HepG2 (cell line): ENCODE measurements around the gene TMEM176A. TPM values are rescaled to one million over a fixed set of nuclear protein-coding genes. Genes with fewer than 3 reads are reported as not detected.
"Not testable (repeated sequence)": the region's sequence is repeated elsewhere in the genome, so short reads cannot be mapped to it uniquely, and the experiment has no call there.

Experiments used
- FOXA1 ChIP-seq, 2 experiments: fragments of 450-650 bp in 1 of 2; sonication (generic) in 1 of 2; formaldehyde crosslinking in 1 of 2; IDR thresholded peaks; 2 replicates each; pipeline versions ENCODE4 v1.4.0 to v1.6.1; 2016 to 2020; ENCODE audit warnings: missing genetic modification reagents in 1 of 2
- FOXA3 ChIP-seq: IDR thresholded peaks from 2 replicates; pipeline ENCODE4 v1.6.1; 2016; ENCODE audit warnings: missing genetic modification reagents, missing compliant biosample characterization
- FOXO1 ChIP-seq: sonication (generic); formaldehyde crosslinking; IDR thresholded peaks from 2 replicates; pipeline ENCODE4 v1.4.0; 2020; ENCODE audit warnings: missing genetic modification reagents
- FOXP4 ChIP-seq: sonication (generic); formaldehyde crosslinking; IDR thresholded peaks from 2 replicates; pipeline ENCODE4 v1.4.0; 2020; ENCODE audit warnings: missing genetic modification reagents
- GABPA ChIP-seq, 2 experiments: IDR thresholded peaks; 2 replicates each; pipeline ENCODE4 v1.6.1; 2011 to 2016; ENCODE audit warnings: low read depth in 2 of 2, low read length in 1 of 2, missing biosample characterization in 1 of 2, missing genetic modification characterization in 1 of 2
- HMG20A ChIP-seq: IDR thresholded peaks from 2 replicates; pipeline ENCODE4 v1.6.1; 2016; ENCODE audit warnings: borderline replicate concordance
- ISL2 ChIP-seq: sonication (generic); formaldehyde crosslinking; IDR thresholded peaks from 2 replicates; pipeline ENCODE4 v1.5.0; 2020; ENCODE audit warnings: missing genetic modification reagents
- KDM2A ChIP-seq: sonication (generic); formaldehyde crosslinking; IDR thresholded peaks from 2 replicates; pipeline ENCODE4 v1.4.0; 2020; ENCODE audit warnings: low read depth, missing genetic modification reagents, borderline replicate concordance
- KDM3A ChIP-seq: IDR thresholded peaks from 2 replicates; pipeline ENCODE4 v1.6.1; 2018; ENCODE audit warnings: low read depth, missing compliant biosample characterization
- LBX2 ChIP-seq: sonication (generic); formaldehyde crosslinking; IDR thresholded peaks from 2 replicates; pipeline ENCODE4 v1.5.0; 2020; ENCODE audit warnings: missing genetic modification reagents, mild to moderate bottlenecking, borderline replicate concordance
- MAZ ChIP-seq, 2 experiments: sonication (generic) in 1 of 2; formaldehyde crosslinking in 1 of 2; IDR thresholded peaks; 2 replicates each; pipeline versions ENCODE4 v1.5.0 to v1.6.1; 2012 to 2020; ENCODE audit warnings: low read depth in 2 of 2, mild to moderate bottlenecking in 2 of 2, borderline replicate concordance in 1 of 2, improper control_type of control experiment in 1 of 2, low read length in 1 of 2, missing genetic modification reagents in 1 of 2, moderate library complexity in 1 of 2
- PPARG ChIP-seq: conservative IDR thresholded peaks from 2 replicates; pipeline ENCODE4 v1.6.1; 2016; ENCODE audit warnings: missing biosample characterization, missing genetic modification reagents
- RXRA ChIP-seq: sonication (generic); formaldehyde crosslinking; IDR thresholded peaks from 2 replicates; pipeline ENCODE4 v1.5.1; 2020; ENCODE audit warnings: missing genetic modification reagents
- SMAD1 ChIP-seq: sonication (generic); formaldehyde crosslinking; IDR thresholded peaks from 2 replicates; pipeline ENCODE4 v1.4.0; 2020; ENCODE audit warnings: missing genetic modification reagents, low read depth, mild to moderate bottlenecking, borderline replicate concordance
- SPEN ChIP-seq: sonication (generic); formaldehyde crosslinking; IDR thresholded peaks from 2 replicates; pipeline ENCODE4 v1.5.1; 2020; ENCODE audit warnings: low read depth, mild to moderate bottlenecking, missing genetic modification reagents
- TARDBP ChIP-seq: sonication (generic); formaldehyde crosslinking; IDR thresholded peaks from 2 replicates; pipeline ENCODE4 v1.8.0; 2022; ENCODE audit warnings: mild to moderate bottlenecking, missing genetic modification reagents
- ZBTB38 ChIP-seq: sonication (generic); formaldehyde crosslinking; IDR thresholded peaks from 2 replicates; pipeline ENCODE4 v1.5.1; 2020; ENCODE audit warnings: mild to moderate bottlenecking, missing genetic modification reagents
- ZHX1 ChIP-seq: sonication (generic); formaldehyde crosslinking; IDR thresholded peaks from 2 replicates; pipeline ENCODE4 v1.8.1; 2022; ENCODE audit warnings: low read depth, mild to moderate bottlenecking, missing genetic modification reagents
- ZNF264 ChIP-seq: sonication (generic); formaldehyde crosslinking; IDR thresholded peaks from 2 replicates; pipeline ENCODE4 v1.4.0; 2020; ENCODE audit warnings: missing genetic modification reagents
- ZNF274 ChIP-seq: sonication (generic); formaldehyde crosslinking; IDR thresholded peaks from 2 replicates; pipeline ENCODE4 v1.5.1; 2020; ENCODE audit warnings: mild to moderate bottlenecking, missing genetic modification reagents
- ZNF792 ChIP-seq: IDR thresholded peaks from 2 replicates; pipeline ENCODE4 v1.6.1; 2016
- polyA plus RNA-seq, 8 experiments: library from polyadenylated mRNA; depleted of rRNA in 3 of 8; stranded (reverse) in 7 of 8; unstranded in 1 of 8; fragments of >200 nt; fragmentation: Illumina TruSeq in 4 of 8; extraction: Trizol in 4 of 8; gene quantifications; 2 replicates each; pipeline versions ENCODE4 v1.2.1 to v1.2.3, GENCODE V29; 2011 to 2016; ENCODE audit warnings: low read depth in 4 of 8, missing spikeins in 1 of 8, mixed read lengths in 1 of 8; ENCODE audit not compliant: insufficient read depth in 1 of 8
- total RNA-seq, 5 experiments: library from RNA; depleted of rRNA; stranded (reverse); fragments of >200 nt; fragmentation: Illumina TruSeq; extraction: Trizol; gene quantifications; 2 replicates each; pipeline ENCODE4 v1.2.3, GENCODE V29; 2016; ENCODE audit warnings: low read depth in 1 of 5

Gene TMEM176A
- total and polyA plus RNA-seq, 2 of the 13 experiments (the other 11 are each of a cell fraction or from before 2014, with no cell fraction given): not detected

- peak; percentile 89 for TF ChIP-seq FOXA3 (CRISPR knock-in tag)
- peak; percentile 72 for TF ChIP-seq SPEN (CRISPR knock-in tag)
- peak; percentile 82 for TF ChIP-seq FOXO1 (CRISPR knock-in tag)
- TF ChIP-seq TARDBP (CRISPR knock-in tag): peak; percentile 65; the same call in 1 of the 2 replicates
- TF ChIP-seq LBX2 (CRISPR knock-in tag): 0 out of 2 replicates have a peak, but pooled peaks have one; percentile 24
- not testable (repeated sequence) for TF ChIP-seq MAZ (IDR thresholded peaks at IDR 0.05; ENCODE audit: borderline replicate concordance, low read depth, low read length); GABPA (IDR thresholded peaks at IDR 0.05; ENCODE audit: low read depth, low read length); FOXA1 (IDR thresholded peaks at IDR 0.05)
- TF ChIP-seq MAZ (CRISPR knock-in tag; IDR thresholded peaks at IDR 0.05; ENCODE audit: low read depth): peak; percentile 43; the same call in 1 of the 2 replicates
- TF ChIP-seq RXRA: 0 out of 2 replicates have a peak, but pooled peaks have one; percentile 40
- TF ChIP-seq ZNF792: peak; percentile 83; the same call in 1 of the 2 replicates
- peak; percentile 62; the same call in 1 of the 2 replicates for TF ChIP-seq SMAD1 (CRISPR knock-in tag)
- peak; percentile 43; the same call in 1 of the 2 replicates for TF ChIP-seq GABPA (CRISPR knock-in tag; IDR thresholded peaks at IDR 0.05; ENCODE audit: low read depth)
- 0 out of 2 replicates have a peak, but pooled peaks have one; percentile 23 for TF ChIP-seq PPARG (CRISPR knock-in tag)
- peak; percentile 67; the same call in 1 of the 2 replicates for TF ChIP-seq KDM3A (CRISPR knock-in tag)
- TF ChIP-seq ISL2: peak; percentile 61; the same call in 1 of the 2 replicates
- TF ChIP-seq ZNF264 (CRISPR knock-in tag): 0 out of 2 replicates have a peak, but pooled peaks have one; percentile 18
- TF ChIP-seq FOXA1 (CRISPR knock-in tag; IDR thresholded peaks at IDR 0.05): peak; percentile 96
- TF ChIP-seq ZBTB38 (CRISPR knock-in tag): peak; percentile 24; the same call in 1 of the 2 replicates
- TF ChIP-seq ZNF274: 0 out of 2 replicates have a peak, but pooled peaks have one; percentile 22
- peak; percentile 91 for TF ChIP-seq ZHX1
- TF ChIP-seq HMG20A (CRISPR knock-in tag): peak; percentile 37; the same call in 1 of the 2 replicates
- TF ChIP-seq KDM2A (CRISPR knock-in tag): peak; percentile 66; the same call in 1 of the 2 replicates
- peak; percentile 75 for TF ChIP-seq FOXP4 (CRISPR knock-in tag)
Measured at GRCh38 chr7:150807616-150808438, 7.3 kb downstream of the TMEM176A start (continued).
